ENCODE data around the gene CACNA1S.

Gene CACNA1S

DNA sequence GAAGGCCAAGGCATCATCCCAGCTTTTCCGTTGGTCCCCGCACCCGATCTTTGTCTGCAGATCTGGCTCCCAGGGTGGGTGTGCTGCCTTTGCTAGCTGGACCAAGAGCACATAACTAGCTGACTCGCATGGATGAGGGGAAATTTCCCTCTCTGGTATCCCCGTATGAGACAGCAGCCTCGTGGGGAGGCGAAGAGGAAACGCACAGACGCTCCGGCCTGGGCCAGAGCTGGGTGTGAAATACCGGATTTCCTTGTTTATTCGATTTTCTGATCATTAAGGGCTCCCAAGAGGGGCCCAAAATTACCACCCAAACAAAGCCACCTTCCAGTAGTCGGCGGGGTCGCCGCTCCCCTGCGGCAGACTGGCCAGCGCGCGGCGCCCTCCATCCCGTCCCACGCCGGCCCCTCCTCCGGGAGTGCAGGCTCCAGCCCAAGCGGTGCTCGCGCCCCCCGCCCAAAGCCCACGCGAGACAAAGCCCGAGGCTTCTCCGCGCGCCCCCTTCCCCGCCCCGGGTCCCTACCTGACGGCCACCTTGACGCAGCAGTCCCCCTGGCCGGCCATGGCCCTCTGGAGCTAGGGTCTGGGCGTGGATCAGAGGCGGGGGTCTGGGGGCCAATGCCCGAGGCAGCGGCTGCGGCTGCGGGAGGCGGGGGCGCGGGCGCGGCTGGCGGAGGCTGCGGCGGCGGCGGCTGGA lies 89.3 kb downstream of the CACNA1S start:
- DNase-seq (ENCODE audit: low read depth): peak; percentile 35

DNA sequence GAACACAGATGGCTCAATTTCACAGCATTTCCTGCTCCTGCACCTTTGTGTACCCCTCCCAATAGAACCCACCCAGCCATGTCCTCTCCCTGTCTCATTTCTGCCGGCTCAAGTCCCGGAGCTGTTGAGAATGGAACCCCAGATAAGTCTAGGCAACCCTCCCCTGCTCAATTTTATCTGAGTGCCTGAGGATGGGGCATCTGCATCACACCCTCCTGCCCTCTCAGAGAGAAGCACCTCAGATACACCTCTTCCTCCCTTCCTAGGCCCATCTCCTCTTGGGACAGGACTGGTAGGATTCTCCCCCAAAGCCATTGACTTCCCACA lies 89.8 kb downstream of the CACNA1S start:
- no peak for DNase-seq (ENCODE audit: low read depth)
- no peak overlapping the region for H3K4me3 ChIP-seq (ENCODE audit: low read depth, low read length)
- TF ChIP-seq, protein P1, sequence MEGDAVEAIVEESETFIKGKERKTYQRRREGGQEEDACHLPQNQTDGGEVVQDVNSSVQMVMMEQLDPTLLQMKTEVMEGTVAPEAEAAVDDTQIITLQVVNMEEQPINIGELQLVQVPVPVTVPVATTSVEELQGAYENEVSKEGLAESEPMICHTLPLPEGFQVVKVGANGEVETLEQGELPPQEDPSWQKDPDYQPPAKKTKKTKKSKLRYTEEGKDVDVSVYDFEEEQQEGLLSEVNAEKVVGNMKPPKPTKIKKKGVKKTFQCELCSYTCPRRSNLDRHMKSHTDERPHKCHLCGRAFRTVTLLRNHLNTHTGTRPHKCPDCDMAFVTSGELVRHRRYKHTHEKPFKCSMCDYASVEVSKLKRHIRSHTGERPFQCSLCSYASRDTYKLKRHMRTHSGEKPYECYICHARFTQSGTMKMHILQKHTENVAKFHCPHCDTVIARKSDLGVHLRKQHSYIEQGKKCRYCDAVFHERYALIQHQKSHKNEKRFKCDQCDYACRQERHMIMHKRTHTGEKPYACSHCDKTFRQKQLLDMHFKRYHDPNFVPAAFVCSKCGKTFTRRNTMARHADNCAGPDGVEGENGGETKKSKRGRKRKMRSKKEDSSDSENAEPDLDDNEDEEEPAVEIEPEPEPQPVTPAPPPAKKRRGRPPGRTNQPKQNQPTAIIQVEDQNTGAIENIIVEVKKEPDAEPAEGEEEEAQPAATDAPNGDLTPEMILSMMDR (conservative IDR thresholded peaks at IDR 0.05; ENCODE audit: low read depth, low read length): no peak

More for the DNA sequence above, 89.3 kb downstream of the CACNA1S start:
- TF ChIP-seq, protein P1 (conservative IDR thresholded peaks at IDR 0.05; ENCODE audit: low read depth, low read length): no peak
- peak overlapping the region; percentile 61 for H3K4me3 ChIP-seq (ENCODE audit: low read depth, low read length)

DNA sequence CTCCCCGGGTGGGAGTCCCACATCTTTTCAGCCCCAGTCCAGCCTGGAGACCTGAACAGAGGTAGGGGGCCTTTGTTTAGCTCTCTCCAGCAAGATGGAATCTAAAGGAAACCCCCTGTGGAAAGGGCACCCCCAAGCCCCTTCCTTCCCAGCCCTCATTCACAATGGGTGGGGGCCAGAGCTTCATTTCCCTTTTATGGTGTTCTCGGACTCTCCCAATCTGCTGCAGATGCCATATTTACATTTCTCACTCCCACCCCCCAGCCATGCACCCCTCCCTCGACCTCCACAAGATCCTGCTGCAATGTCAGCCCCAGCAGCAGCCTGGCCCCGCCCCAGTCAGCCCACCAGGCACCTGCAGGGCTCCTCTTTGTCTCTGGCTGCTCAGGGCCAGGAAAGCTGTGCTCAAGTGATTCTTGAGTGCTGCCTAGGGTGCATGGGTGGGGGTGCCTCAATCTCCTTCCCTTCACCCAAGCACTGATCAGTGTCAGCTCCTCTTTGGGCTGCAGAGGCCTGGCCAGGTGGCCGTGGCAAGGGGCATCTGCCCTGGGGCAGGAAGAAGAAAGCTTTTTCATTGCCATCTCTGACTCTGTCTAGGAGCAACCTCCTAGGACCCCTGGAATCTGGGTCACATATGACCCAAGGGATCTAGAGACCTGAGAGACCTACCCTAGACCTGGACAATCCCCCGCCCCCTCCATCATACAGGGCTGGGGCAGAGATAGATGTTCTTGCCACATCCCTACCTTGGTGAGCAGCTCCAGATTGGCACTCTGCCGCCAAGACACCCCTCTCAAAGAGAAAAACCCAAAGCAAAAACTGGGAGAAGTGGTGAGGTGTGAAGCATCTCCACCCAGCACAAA lies 90.4 kb downstream of the CACNA1S start:
- no peak overlapping the region for H3K4me3 ChIP-seq (ENCODE audit: low read depth, low read length)
- no peak for DNase-seq (ENCODE audit: low read depth)
- TF ChIP-seq, protein P1 (conservative IDR thresholded peaks at IDR 0.05; ENCODE audit: low read depth, low read length): no peak

DNA sequence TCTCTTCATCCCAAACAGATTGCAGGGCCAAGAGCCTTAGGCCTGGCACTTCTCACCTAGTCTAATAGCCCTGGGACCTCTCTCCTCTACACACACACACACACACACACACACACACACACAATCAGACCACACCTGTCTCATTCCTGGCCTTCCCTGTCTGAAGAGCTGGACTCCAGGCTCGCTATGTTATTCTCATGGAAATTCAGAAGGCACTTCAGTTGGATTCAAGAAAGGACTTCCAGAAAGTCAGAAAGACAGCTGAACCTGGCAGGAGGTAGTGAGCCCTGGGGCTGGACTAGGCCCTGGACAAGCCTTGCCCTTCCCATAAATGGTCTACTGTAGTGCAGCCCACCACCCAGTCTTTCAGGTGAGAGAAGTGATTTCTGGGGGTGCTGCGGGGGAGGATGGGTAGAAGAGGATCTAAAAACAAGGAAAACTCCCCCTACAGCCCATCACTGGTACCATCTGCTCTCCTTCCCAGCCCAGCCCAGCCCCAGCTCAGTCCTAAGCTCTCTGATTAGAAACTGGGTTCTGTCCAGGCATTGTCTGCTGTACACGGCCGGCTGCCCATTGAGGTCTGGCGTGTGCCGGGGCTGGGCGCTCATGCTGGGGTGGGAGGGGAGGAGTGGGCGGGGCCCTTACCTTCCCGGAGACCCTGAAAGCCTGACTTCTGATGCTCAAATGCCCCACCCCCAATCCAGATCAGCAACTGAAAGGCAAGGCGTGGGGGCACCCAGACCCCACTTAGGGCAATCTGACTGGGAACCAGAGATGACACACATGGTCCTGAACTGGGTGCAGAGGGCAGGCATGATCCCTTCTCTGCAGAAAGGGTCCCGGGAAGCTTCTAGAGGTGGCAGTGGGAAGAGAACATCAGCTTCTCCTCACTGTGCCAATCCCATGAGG lies 91.3 kb downstream of the CACNA1S start:
- TF ChIP-seq, protein P1 (conservative IDR thresholded peaks at IDR 0.05; ENCODE audit: low read depth, low read length): peak; percentile 59
- H3K4me3 ChIP-seq (ENCODE audit: low read depth, low read length): no peak overlapping the region
- DNase-seq (ENCODE audit: low read depth): peak; percentile 53

DNA sequence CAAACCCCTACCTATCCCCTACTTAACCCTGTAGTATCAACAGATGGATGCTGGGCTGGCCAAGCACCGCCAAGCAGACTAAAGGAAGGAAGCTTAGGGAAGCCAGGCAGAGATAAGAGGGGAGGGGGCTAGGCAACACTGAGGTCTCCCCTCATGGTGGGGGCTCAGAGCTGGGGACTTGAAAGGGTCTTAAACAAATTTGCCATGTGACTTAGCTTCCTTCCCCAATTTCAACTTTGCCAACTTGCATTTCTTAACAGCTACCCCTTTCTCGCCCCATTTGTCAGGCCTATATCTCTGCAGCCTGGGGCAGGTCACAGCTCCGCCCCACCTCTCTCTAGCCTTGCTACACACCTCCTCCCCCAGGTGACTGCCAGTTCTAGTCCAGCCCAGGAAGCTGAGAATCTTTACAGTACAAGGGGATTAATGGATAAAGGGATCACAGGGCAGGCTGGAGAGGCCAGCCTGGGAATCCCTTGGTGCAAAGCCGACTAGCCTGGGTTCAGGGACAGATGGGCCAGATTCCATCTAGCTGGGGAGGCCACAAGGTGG lies 92.1 kb downstream of the CACNA1S start:
- DNase-seq (ENCODE audit: low read depth): no peak
- TF ChIP-seq, protein P1 (conservative IDR thresholded peaks at IDR 0.05; ENCODE audit: low read depth, low read length): no peak
- H3K4me3 ChIP-seq (ENCODE audit: low read depth, low read length): no peak overlapping the region

DNA sequence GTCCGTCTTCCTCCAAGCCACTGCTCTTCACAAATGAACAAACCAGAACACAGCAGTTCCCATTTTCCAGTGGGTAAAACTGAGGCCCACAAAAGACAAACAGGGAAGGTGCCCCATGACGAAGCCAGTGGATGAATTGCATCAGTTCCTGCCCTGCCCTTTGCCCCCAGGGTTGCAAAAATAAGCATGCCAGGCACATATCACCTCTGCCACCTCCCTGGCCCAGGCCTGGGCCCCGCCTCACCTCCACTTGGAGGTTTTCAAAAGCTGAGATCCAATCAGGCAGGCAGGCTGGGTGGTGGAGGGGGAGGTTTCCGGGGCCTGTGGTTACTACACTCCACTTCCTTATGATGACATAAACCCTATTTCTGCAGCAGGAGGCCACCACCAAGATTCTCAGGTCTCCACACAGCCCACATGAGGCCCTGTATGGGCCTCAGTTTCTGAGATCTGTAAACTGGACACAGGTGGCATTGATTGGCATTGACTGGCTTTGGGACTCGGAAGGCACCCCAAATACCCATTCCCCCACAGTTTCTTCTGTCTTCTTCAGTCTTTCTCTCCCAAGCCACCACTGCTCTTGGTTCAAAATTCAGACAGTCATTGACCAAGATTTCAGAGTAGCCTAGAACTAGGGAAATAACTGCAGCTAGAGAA lies 92.8 kb downstream of the CACNA1S start:
- H3K4me3 ChIP-seq (ENCODE audit: low read depth, low read length): no peak overlapping the region
- TF ChIP-seq, protein P1 (conservative IDR thresholded peaks at IDR 0.05; ENCODE audit: low read depth, low read length): no peak
- peak; percentile 80 for DNase-seq (ENCODE audit: low read depth)
